WTC11 (cell line): ENCODE measurements around the gene TARM1. TPM values are rescaled to one million over a fixed set of nuclear protein-coding genes. Genes with fewer than 3 reads are reported as not detected.

Experiments used
- ARID4B ChIP-seq: sonication (generic); formaldehyde crosslinking; IDR thresholded peaks from 2 replicates; pipeline ENCODE4 v1.8.0; 2023; ENCODE audit warnings: missing genetic modification reagents, mild to moderate bottlenecking, borderline replicate concordance
- ATF2 ChIP-seq: sonication (generic); formaldehyde crosslinking; IDR thresholded peaks from 2 replicates; pipeline ENCODE4 v1.8.1; 2022; ENCODE audit warnings: low read depth, missing genetic modification reagents, borderline replicate concordance
- ATF3 ChIP-seq: sonication (generic); formaldehyde crosslinking; conservative IDR thresholded peaks from 2 replicates; pipeline ENCODE4 v1.8.1; 2022; ENCODE audit warnings: mild to moderate bottlenecking, missing genetic modification reagents
- CBFB ChIP-seq: sonication (generic); formaldehyde crosslinking; IDR thresholded peaks from 2 replicates; pipeline ENCODE4 v1.8.1; 2022; ENCODE audit warnings: mild to moderate bottlenecking, low read depth, missing genetic modification reagents
- CTCF ChIP-seq: fragments of 200-600 bp; IDR thresholded peaks from 2 replicates; pipeline ENCODE4 v1.8.0; 2022; ENCODE audit warnings: antibody characterized with exemption
- E2F1 ChIP-seq: sonication (generic); formaldehyde crosslinking; IDR thresholded peaks from 2 replicates; pipeline ENCODE4 v1.8.0; 2022; ENCODE audit warnings: mild to moderate bottlenecking, missing genetic modification reagents
- ELF4 ChIP-seq: sonication (generic); formaldehyde crosslinking; IDR thresholded peaks from 2 replicates; pipeline ENCODE4 v1.8.1; 2022; ENCODE audit warnings: low read depth, mild to moderate bottlenecking, moderate library complexity, missing genetic modification reagents
- ESRRA ChIP-seq: sonication (generic); formaldehyde crosslinking; IDR thresholded peaks from 2 replicates; pipeline ENCODE4 v1.8.1; 2022; ENCODE audit warnings: mild to moderate bottlenecking, missing genetic modification reagents, borderline replicate concordance
- FOXP1 ChIP-seq: sonication (generic); formaldehyde crosslinking; IDR thresholded peaks from 2 replicates; pipeline ENCODE4 v1.8.0; 2022; ENCODE audit warnings: missing genetic modification reagents, mild to moderate bottlenecking, moderate library complexity, borderline replicate concordance
- IRF1 ChIP-seq: sonication (generic); formaldehyde crosslinking; IDR thresholded peaks from 2 replicates; pipeline ENCODE4 v1.8.0; 2023; ENCODE audit warnings: missing genetic modification reagents
- KAT7 ChIP-seq: sonication (generic); formaldehyde crosslinking; IDR thresholded peaks from 2 replicates; pipeline ENCODE4 v1.8.1; 2023; ENCODE audit warnings: missing genetic modification reagents, mild to moderate bottlenecking, borderline replicate concordance
- MYBL2 ChIP-seq: sonication (generic); formaldehyde crosslinking; IDR thresholded peaks from 2 replicates; pipeline ENCODE4 v1.8.1; 2023; ENCODE audit warnings: mild to moderate bottlenecking, moderate library complexity, missing genetic modification reagents
- NFE2L1 ChIP-seq: sonication (generic); formaldehyde crosslinking; IDR thresholded peaks from 2 replicates; pipeline ENCODE4 v1.8.1; 2023; ENCODE audit warnings: missing genetic modification reagents
- NFYB ChIP-seq: sonication (generic); formaldehyde crosslinking; conservative IDR thresholded peaks from 2 replicates; pipeline ENCODE4 v1.8.0; 2022; ENCODE audit warnings: low read depth, missing genetic modification reagents
- RELA ChIP-seq: sonication (generic); formaldehyde crosslinking; IDR thresholded peaks from 2 replicates; pipeline ENCODE4 v1.8.1; 2022; ENCODE audit warnings: missing genetic modification reagents, mild to moderate bottlenecking, borderline replicate concordance
- SMAD4 ChIP-seq: sonication (generic); formaldehyde crosslinking; IDR thresholded peaks from 2 replicates; pipeline ENCODE4 v1.8.0; 2022; ENCODE audit warnings: mild to moderate bottlenecking, missing genetic modification reagents
- STAT6 ChIP-seq: sonication (generic); formaldehyde crosslinking; conservative IDR thresholded peaks from 2 replicates; pipeline ENCODE4 v1.8.1; 2023; ENCODE audit warnings: mild to moderate bottlenecking, low read depth, missing genetic modification reagents, moderate library complexity
- TP53 ChIP-seq: sonication (generic); formaldehyde crosslinking; IDR thresholded peaks from 2 replicates; pipeline ENCODE4 v1.8.1; 2023; ENCODE audit warnings: mild to moderate bottlenecking, missing genetic modification reagents
- ZMAT4 ChIP-seq: fragments of 250-450 bp; sonication (Bioruptor Pico); IDR thresholded peaks from 2 replicates; pipeline ENCODE4 v1.9.0; 2021; ENCODE audit warnings: mild to moderate bottlenecking
- ZNF263 ChIP-seq: sonication (generic); formaldehyde crosslinking; IDR thresholded peaks from 2 replicates; pipeline ENCODE4 v1.8.1; 2022; ENCODE audit warnings: low read depth, mild to moderate bottlenecking, moderate library complexity, missing genetic modification reagents
- total RNA-seq: library from RNA; stranded (reverse); gene quantifications from 3 replicates; pipeline ENCODE4 v1.2.3, GENCODE V29; 2021
- TF ChIP-seq, protein P1 (sequence below): fragments of 250-450 bp; sonication (Bioruptor Pico); IDR thresholded peaks from 2 replicates; pipeline ENCODE4 v1.8.0; 2021; ENCODE audit warnings: mild to moderate bottlenecking
- TF ChIP-seq, protein P2 (sequence below): sonication (generic); formaldehyde crosslinking; IDR thresholded peaks from 2 replicates; pipeline ENCODE4 v1.8.0; 2022; ENCODE audit warnings: mild to moderate bottlenecking, missing genetic modification reagents

TARM1 gene
- total RNA-seq, 1 experiment from 2014 or later, result not detected

DNA sequence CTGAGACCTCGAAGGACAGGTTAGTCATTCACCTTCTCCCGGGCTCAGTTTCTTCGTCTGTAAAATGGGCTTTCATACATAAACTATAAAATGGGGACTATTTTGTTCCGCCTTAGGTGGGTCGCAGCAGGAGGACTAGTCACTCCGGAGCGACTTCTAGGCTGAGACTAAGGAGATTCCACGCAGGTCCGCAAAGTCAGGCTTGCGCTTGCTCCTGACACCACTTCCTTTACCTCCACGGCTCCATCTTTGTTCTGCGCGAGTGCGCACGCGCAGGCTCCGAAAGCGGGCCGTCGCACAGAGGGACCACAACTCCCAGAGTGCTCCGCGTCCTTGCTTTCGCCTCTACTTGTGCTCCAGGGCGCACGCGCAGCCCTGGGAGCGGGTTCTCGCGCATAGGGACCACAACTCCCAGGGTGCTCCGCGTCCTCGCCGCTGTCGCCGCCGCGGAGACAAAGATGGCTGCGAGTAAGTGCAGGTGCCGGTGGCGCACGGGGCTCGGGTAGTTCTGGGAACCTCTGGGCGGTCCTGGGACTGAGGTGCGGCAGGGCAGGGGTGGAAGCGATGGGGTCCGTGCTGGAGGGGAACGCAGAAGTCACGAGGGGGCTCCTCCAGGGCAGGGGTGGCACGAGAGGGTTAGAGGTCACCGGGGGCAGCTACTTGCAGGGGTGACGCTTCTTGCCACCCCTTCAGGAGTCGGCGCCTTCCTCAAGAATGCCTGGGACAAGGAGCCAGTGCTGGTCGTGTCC lies 21.4 kb upstream of the TARM1 start, which contains the start of gene NDUFA3 (continued):
- TF ChIP-seq RELA (CRISPR knock-in tag), result 0 out of 2 replicates have a peak, but pooled peaks have one; percentile 74
- TF ChIP-seq, protein P1, sequence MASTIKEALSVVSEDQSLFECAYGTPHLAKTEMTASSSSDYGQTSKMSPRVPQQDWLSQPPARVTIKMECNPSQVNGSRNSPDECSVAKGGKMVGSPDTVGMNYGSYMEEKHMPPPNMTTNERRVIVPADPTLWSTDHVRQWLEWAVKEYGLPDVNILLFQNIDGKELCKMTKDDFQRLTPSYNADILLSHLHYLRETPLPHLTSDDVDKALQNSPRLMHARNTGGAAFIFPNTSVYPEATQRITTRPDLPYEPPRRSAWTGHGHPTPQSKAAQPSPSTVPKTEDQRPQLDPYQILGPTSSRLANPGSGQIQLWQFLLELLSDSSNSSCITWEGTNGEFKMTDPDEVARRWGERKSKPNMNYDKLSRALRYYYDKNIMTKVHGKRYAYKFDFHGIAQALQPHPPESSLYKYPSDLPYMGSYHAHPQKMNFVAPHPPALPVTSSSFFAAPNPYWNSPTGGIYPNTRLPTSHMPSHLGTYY (CRISPR knock-in tag), result no peak
- TF ChIP-seq TP53 (CRISPR knock-in tag), result 0 out of 2 replicates have a peak, but pooled peaks have one; percentile 55
- TF ChIP-seq CTCF, result no peak
- TF ChIP-seq, protein P2, sequence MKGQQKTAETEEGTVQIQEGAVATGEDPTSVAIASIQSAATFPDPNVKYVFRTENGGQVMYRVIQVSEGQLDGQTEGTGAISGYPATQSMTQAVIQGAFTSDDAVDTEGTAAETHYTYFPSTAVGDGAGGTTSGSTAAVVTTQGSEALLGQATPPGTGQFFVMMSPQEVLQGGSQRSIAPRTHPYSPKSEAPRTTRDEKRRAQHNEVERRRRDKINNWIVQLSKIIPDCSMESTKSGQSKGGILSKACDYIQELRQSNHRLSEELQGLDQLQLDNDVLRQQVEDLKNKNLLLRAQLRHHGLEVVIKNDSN (CRISPR knock-in tag), result no peak
- no peak for TF ChIP-seq ELF4 (CRISPR knock-in tag)
- peak; percentile 67; the same call in 1 of the 2 replicates for TF ChIP-seq IRF1 (CRISPR knock-in tag)
- TF ChIP-seq ZNF263, result no peak
- peak; percentile 96 for TF ChIP-seq CBFB (CRISPR knock-in tag)
- TF ChIP-seq ARID4B (CRISPR knock-in tag), result no peak
- TF ChIP-seq STAT6, result no peak
- TF ChIP-seq NFYB (CRISPR knock-in tag), result no peak
- no peak for TF ChIP-seq ZMAT4 (CRISPR knock-in tag)
- no peak for TF ChIP-seq E2F1 (CRISPR knock-in tag)
- peak; percentile 93 for TF ChIP-seq FOXP1 (CRISPR knock-in tag)
- no peak for TF ChIP-seq ATF3
- TF ChIP-seq ESRRA (CRISPR knock-in tag), result 0 out of 2 replicates have a peak, but pooled peaks have one; percentile 76
- TF ChIP-seq ATF2, result no peak
- peak; percentile 87 for TF ChIP-seq NFE2L1 (CRISPR knock-in tag)
- TF ChIP-seq MYBL2 (CRISPR knock-in tag), result peak; percentile 81; the same call in 1 of the 2 replicates
- no peak for TF ChIP-seq SMAD4
- TF ChIP-seq KAT7, result no peak
